ENCODE results near the gene PLLP.
"Not testable (repeated sequence)": the region's sequence is repeated elsewhere in the genome, so short reads cannot be mapped to it uniquely, and the experiment has no call there.

The PLLP gene

GRCh38 chr16:57282510-57283213 is 1.8 kb downstream of the PLLP start:
- peaks cover 0 to 16% of the 10 kb centered on the region in 2 donors for H3K4me1 ChIP-seq (ENCODE audit: control insufficient read depth in 1 of 2, insufficient read depth in 2 of 2, low read length in 2 of 2)
- H3K27me3 ChIP-seq (ENCODE audit: low read depth, low read length): no peaks in the 10 kb centered on the region
- H3K36me3 ChIP-seq (ENCODE audit: control insufficient read depth in 1 of 2, insufficient read depth in 2 of 2, low read length in 2 of 2): no peaks in the 10 kb centered on the region
- no peak overlapping the region for H3K4me3 ChIP-seq (ENCODE audit: low read depth in 1 of 2, low read length in 2 of 2)
- H3K9me3 ChIP-seq (ENCODE audit: control insufficient read depth in 1 of 2, low read length in 2 of 2): no peaks in the 10 kb centered on the region
- H3K27ac ChIP-seq (ENCODE audit: low read length): no peak overlapping the region

- Histone ChIP-seq H3K36me3 (ENCODE audit: control insufficient read depth in 1 of 2, insufficient read depth in 2 of 2, low read length in 2 of 2) (no peaks in the 10 kb centered on the region), H3K4me1 (ENCODE audit: control insufficient read depth in 1 of 2, insufficient read depth in 2 of 2, low read length in 2 of 2) (peaks cover 0 to 21% of the 10 kb centered on the region in 2 donors), H3K9me3 (ENCODE audit: control insufficient read depth in 1 of 2, low read length in 2 of 2) (no peaks in the 10 kb centered on the region), H3K4me3 (ENCODE audit: low read depth in 1 of 2, low read length in 2 of 2) (no peak overlapping the region), H3K27ac (ENCODE audit: low read length) (no peak overlapping the region), H3K27me3 (ENCODE audit: low read depth, low read length) (no peaks in the 10 kb centered on the region)
These were observed 2.7 kb downstream of the PLLP start for GRCh38 chr16:57281791-57282190.

- Histone ChIP-seq H3K9me3 (ENCODE audit: control insufficient read depth in 1 of 2, low read length in 2 of 2) (no peaks in the 10 kb centered on the region), H3K4me3 (ENCODE audit: low read depth in 1 of 2, low read length in 2 of 2) (no peak overlapping the region), H3K27me3 (ENCODE audit: low read depth, low read length) (no peaks in the 10 kb centered on the region), H3K27ac (ENCODE audit: low read length) (no peak overlapping the region), H3K4me1 (ENCODE audit: control insufficient read depth in 1 of 2, insufficient read depth in 2 of 2, low read length in 2 of 2) (peaks cover 0 to 24% of the 10 kb centered on the region in 2 donors), H3K36me3 (ENCODE audit: control insufficient read depth in 1 of 2, insufficient read depth in 2 of 2, low read length in 2 of 2) (no peaks in the 10 kb centered on the region)
These were observed 4.5 kb downstream of the PLLP start for GRCh38 chr16:57279780-57280638.

- Histone ChIP-seq H3K4me1 (ENCODE audit: control insufficient read depth in 1 of 2, insufficient read depth in 2 of 2, low read length in 2 of 2) (peaks cover 0 to 9% of the 10 kb centered on the region in 2 donors), H3K27ac (ENCODE audit: low read length) (no peak overlapping the region), H3K4me3 (ENCODE audit: low read depth in 1 of 2, low read length in 2 of 2) (no peak overlapping the region), H3K27me3 (ENCODE audit: low read depth, low read length) (no peaks in the 10 kb centered on the region), H3K36me3 (ENCODE audit: control insufficient read depth in 1 of 2, insufficient read depth in 2 of 2, low read length in 2 of 2) (no peaks in the 10 kb centered on the region), H3K9me3 (ENCODE audit: control insufficient read depth in 1 of 2, low read length in 2 of 2) (no peaks in the 10 kb centered on the region)
These were observed 6.0 kb downstream of the PLLP start for GRCh38 chr16:57278494-57278893.

GRCh38 chr16:57277586-57277985 is 6.9 kb downstream of the PLLP start:
- Histone ChIP-seq H3K9me3 (ENCODE audit: control insufficient read depth in 1 of 2, low read length in 2 of 2) (no peaks in the 10 kb centered on the region), H3K4me1 (ENCODE audit: control insufficient read depth in 1 of 2, insufficient read depth in 2 of 2, low read length in 2 of 2) (peaks cover 0 to 9% of the 10 kb centered on the region in 2 donors), H3K27me3 (ENCODE audit: low read depth, low read length) (no peaks in the 10 kb centered on the region), H3K4me3 (ENCODE audit: low read depth in 1 of 2, low read length in 2 of 2) (no peak overlapping the region), H3K27ac (ENCODE audit: low read length) (no peak overlapping the region), H3K36me3 (ENCODE audit: control insufficient read depth in 1 of 2, insufficient read depth in 2 of 2, low read length in 2 of 2) (no peaks in the 10 kb centered on the region)

- no peak overlapping the region for H3K27ac ChIP-seq (ENCODE audit: low read length)
- H3K36me3 ChIP-seq (ENCODE audit: control insufficient read depth in 1 of 2, insufficient read depth in 2 of 2, low read length in 2 of 2): no peaks in the 10 kb centered on the region
- no peaks in the 10 kb centered on the region for H3K27me3 ChIP-seq (ENCODE audit: low read depth, low read length)
- H3K9me3 ChIP-seq (ENCODE audit: control insufficient read depth in 1 of 2, low read length in 2 of 2): no peaks in the 10 kb centered on the region
- H3K4me3 ChIP-seq (ENCODE audit: low read depth in 1 of 2, low read length in 2 of 2): no peak overlapping the region
- H3K4me1 ChIP-seq (ENCODE audit: control insufficient read depth in 1 of 2, insufficient read depth in 2 of 2, low read length in 2 of 2): peaks cover 0 to 9% of the 10 kb centered on the region in 2 donors
These were observed 7.9 kb downstream of the PLLP start for GRCh38 chr16:57276596-57276995.

- not testable (repeated sequence) for H3K27ac ChIP-seq (ENCODE audit: low read length); H3K36me3 ChIP-seq (ENCODE audit: control insufficient read depth in 1 of 2, insufficient read depth in 2 of 2, low read length in 2 of 2); H3K4me1 ChIP-seq (ENCODE audit: control insufficient read depth in 1 of 2, insufficient read depth in 2 of 2, low read length in 2 of 2); H3K9me3 ChIP-seq (ENCODE audit: control insufficient read depth in 1 of 2, low read length in 2 of 2); H3K4me3 ChIP-seq (ENCODE audit: low read depth in 1 of 2, low read length in 2 of 2); H3K27me3 ChIP-seq (ENCODE audit: low read depth, low read length)
These were observed 8.5 kb downstream of the PLLP start for GRCh38 chr16:57275946-57276345.

GRCh38 chr16:57273826-57274225 is 10.6 kb downstream of the PLLP start:
- H3K27me3 ChIP-seq (ENCODE audit: low read depth, low read length): no peaks in the 10 kb centered on the region
- peaks cover 0 to 9% of the 10 kb centered on the region in 2 donors for H3K4me1 ChIP-seq (ENCODE audit: control insufficient read depth in 1 of 2, insufficient read depth in 2 of 2, low read length in 2 of 2)
- no peak overlapping the region for H3K27ac ChIP-seq (ENCODE audit: low read length)
- no peaks in the 10 kb centered on the region for H3K9me3 ChIP-seq (ENCODE audit: control insufficient read depth in 1 of 2, low read length in 2 of 2)
- H3K4me3 ChIP-seq (ENCODE audit: low read depth in 1 of 2, low read length in 2 of 2): no peak overlapping the region
- H3K36me3 ChIP-seq (ENCODE audit: control insufficient read depth in 1 of 2, insufficient read depth in 2 of 2, low read length in 2 of 2): no peaks in the 10 kb centered on the region

- H3K4me3 ChIP-seq (ENCODE audit: low read depth in 1 of 2, low read length in 2 of 2): no peak overlapping the region
- peaks cover 0 to 9% of the 10 kb centered on the region in 2 donors for H3K4me1 ChIP-seq (ENCODE audit: control insufficient read depth in 1 of 2, insufficient read depth in 2 of 2, low read length in 2 of 2)
- H3K36me3 ChIP-seq (ENCODE audit: control insufficient read depth in 1 of 2, insufficient read depth in 2 of 2, low read length in 2 of 2): no peaks in the 10 kb centered on the region
- no peak overlapping the region for H3K27ac ChIP-seq (ENCODE audit: low read length)
- no peaks in the 10 kb centered on the region for H3K27me3 ChIP-seq (ENCODE audit: low read depth, low read length)
- no peaks in the 10 kb centered on the region for H3K9me3 ChIP-seq (ENCODE audit: control insufficient read depth in 1 of 2, low read length in 2 of 2)
These were observed 11.1 kb downstream of the PLLP start for GRCh38 chr16:57273359-57273758.

- Histone ChIP-seq H3K4me3 (ENCODE audit: low read depth in 1 of 2, low read length in 2 of 2) (no peak overlapping the region), H3K9me3 (ENCODE audit: control insufficient read depth in 1 of 2, low read length in 2 of 2) (no peaks in the 10 kb centered on the region), H3K36me3 (ENCODE audit: control insufficient read depth in 1 of 2, insufficient read depth in 2 of 2, low read length in 2 of 2) (no peaks in the 10 kb centered on the region), H3K4me1 (ENCODE audit: control insufficient read depth in 1 of 2, insufficient read depth in 2 of 2, low read length in 2 of 2) (peaks cover 0 to 6% of the 10 kb centered on the region in 2 donors), H3K27me3 (ENCODE audit: low read depth, low read length) (no peaks in the 10 kb centered on the region), H3K27ac (ENCODE audit: low read length) (no peak overlapping the region)
These were observed 12.5 kb downstream of the PLLP start for GRCh38 chr16:57271867-57272495.

GRCh38 chr16:57271063-57271345 is 13.5 kb downstream of the PLLP start:
- H3K9me3 ChIP-seq (ENCODE audit: control insufficient read depth in 1 of 2, low read length in 2 of 2): no peaks in the 10 kb centered on the region
- peaks cover 0 to 10% of the 10 kb centered on the region in 2 donors for H3K4me1 ChIP-seq (ENCODE audit: control insufficient read depth in 1 of 2, insufficient read depth in 2 of 2, low read length in 2 of 2)
- H3K36me3 ChIP-seq (ENCODE audit: control insufficient read depth in 1 of 2, insufficient read depth in 2 of 2, low read length in 2 of 2): no peaks in the 10 kb centered on the region
- H3K27me3 ChIP-seq (ENCODE audit: low read depth, low read length): no peaks in the 10 kb centered on the region
- no peak overlapping the region for H3K4me3 ChIP-seq (ENCODE audit: low read depth in 1 of 2, low read length in 2 of 2)
- no peak overlapping the region for H3K27ac ChIP-seq (ENCODE audit: low read length)
